HepG2 (cell line): ENCODE measurements around the gene PGAP3. TPM values are rescaled to one million over a fixed set of nuclear protein-coding genes. Genes with fewer than 3 reads are reported as not detected.

Experiments
- ATAC-seq: fragments of 200-7000 bp; cut with Tn5 transposase; 3 replicates; pipeline ENCODE4 v1.9.1; 2020; ENCODE audit warnings: mild to moderate bottlenecking, moderate library complexity
- BruUV-seq: library from RNA; stranded (reverse); fragments of 400-500 nt; replicated peaks from 2 replicates; lab custom pipeline; 2021; lab: Mats Ljungman, UMichigan
- CTCF ChIA-PET: fragments of 300-600 bp; formaldehyde crosslinking; extraction: SDS; loops from one replicate; lab custom pipeline; 2021; ENCODE audit warnings: low total read pairs, inconsistent platforms, low intra/inter-chr PET ratio; lab: Yijun Ruan, JAX
- POLR2A ChIA-PET: fragments of 350-600 bp; sonication (Branson Sonifier 250); formaldehyde crosslinking; loops from one replicate; lab custom pipeline; 2020; ENCODE audit warnings: antibody characterized with exemption, inconsistent platforms; lab: Yijun Ruan, JAX
- DNase-seq: peaks from one replicate; pipeline ENCODE4 v3.0.0-alpha.2; 2015; ENCODE audit warnings: low spot score
- FAIRE-seq: peaks from 3 replicates; lab custom pipeline; 2011; peaks lifted over from hg19 to GRCh38; lab: Jason Lieb, UNC
- H2AFZ ChIP-seq: one replicate; pipeline ENCODE4 v1.6.1; 2011; ENCODE audit warnings: low read length, inconsistent platforms
- H3K27ac ChIP-seq: fragments of 300-600 bp; 3 replicates; pipeline ENCODE4 v1.8.0; 2011; ENCODE audit warnings: mixed run types, mild to moderate bottlenecking, mixed read lengths, low read length, inconsistent platforms; ENCODE audit not compliant: insufficient read depth; ENCODE audit errors: extremely low read length
- H3K27me3 ChIP-seq, 2 experiments: fragments of 200-600 bp in 1 of 2; 2 replicates in 1 of 2; 3 replicates in 1 of 2; pipeline versions ENCODE4 v1.6.0 to v1.8.0; 2011; ENCODE audit warnings: low read length in 2 of 2, mild to moderate bottlenecking in 2 of 2, moderate library complexity in 2 of 2, inconsistent platforms in 1 of 2; ENCODE audit not compliant: insufficient read depth in 2 of 2, control insufficient read depth in 1 of 2
- H3K36me3 ChIP-seq, 2 experiments: fragments of 200-600 bp in 1 of 2; replicated peaks in 1 of 2; 2 replicates in 1 of 2; 3 replicates in 1 of 2; pipeline versions ENCODE4 v1.5.1 to v1.8.0; 2011; ENCODE audit warnings: low read length in 2 of 2, inconsistent platforms in 1 of 2; ENCODE audit not compliant: insufficient read depth in 2 of 2, control insufficient read depth in 1 of 2
- H3K4me1 ChIP-seq: 2 replicates; pipeline ENCODE4 v1.5.1; 2012; ENCODE audit warnings: low read length, inconsistent platforms; ENCODE audit not compliant: insufficient read depth
- H3K4me2 ChIP-seq: 2 replicates; pipeline ENCODE4 v1.6.0; 2011; ENCODE audit warnings: low read depth, low read length, inconsistent platforms
- H3K4me3 ChIP-seq, 3 experiments: fragments of 200-600 bp in 1 of 3; sonication (generic), shearing (Covaris generic) in 1 of 3; replicated peaks in 1 of 3; 2 replicates each; pipeline ENCODE4 v1.5.1; 2011 to 2016; ENCODE audit warnings: low read length in 3 of 3, inconsistent platforms in 2 of 3, low read depth in 2 of 3, mild to moderate bottlenecking in 2 of 3, control low read depth in 1 of 3, mixed read lengths in 1 of 3; ENCODE audit not compliant: insufficient read depth in 1 of 3
- H3K79me2 ChIP-seq: one replicate; pipeline ENCODE4 v1.6.1; 2011; ENCODE audit warnings: low read length, inconsistent platforms; ENCODE audit not compliant: insufficient read depth
- H3K9ac ChIP-seq: 2 replicates; pipeline ENCODE4 v1.6.0; 2011; ENCODE audit warnings: mild to moderate bottlenecking, low read depth, low read length, inconsistent platforms; ENCODE audit not compliant: insufficient read depth
- H3K9me3 ChIP-seq: 2 replicates; pipeline ENCODE4 v1.5.1; 2012; ENCODE audit warnings: mild to moderate bottlenecking, low read length
- H4K20me1 ChIP-seq: 2 replicates; pipeline ENCODE4 v1.6.0; 2011; ENCODE audit warnings: inconsistent platforms, mild to moderate bottlenecking, low read length, moderate library complexity; ENCODE audit not compliant: insufficient read depth
- ATF7-NPFF ChIP-seq: sonication (generic); formaldehyde crosslinking; IDR thresholded peaks from 2 replicates; pipeline ENCODE4 v1.8.1; 2023; ENCODE audit warnings: mild to moderate bottlenecking, low read depth, missing genetic modification reagents, moderate library complexity
- GABPB1 ChIP-seq: IDR thresholded peaks from 2 replicates; pipeline ENCODE4 v1.6.1; 2016; ENCODE audit warnings: mild to moderate bottlenecking, missing genetic modification reagents, moderate library complexity, missing compliant biosample characterization
- HOXA3 ChIP-seq: sonication (generic); formaldehyde crosslinking; IDR thresholded peaks from 2 replicates; pipeline ENCODE4 v1.5.0; 2020; ENCODE audit warnings: missing genetic modification reagents
- KLF6 ChIP-seq: IDR thresholded peaks from 2 replicates; pipeline ENCODE4 v1.8.0; 2016; ENCODE audit warnings: missing biosample characterization, missing genetic modification reagents
- MED13 ChIP-seq: sonication (generic); formaldehyde crosslinking; IDR thresholded peaks from 2 replicates; pipeline ENCODE4 v1.5.0; 2020; ENCODE audit warnings: missing genetic modification reagents
- ZBTB20 ChIP-seq: sonication (generic); formaldehyde crosslinking; IDR thresholded peaks from 2 replicates; pipeline ENCODE4 v1.8.1; 2023; ENCODE audit warnings: missing genetic modification reagents, low read depth, mild to moderate bottlenecking, borderline replicate concordance
- ZNF296 ChIP-seq: sonication (generic); formaldehyde crosslinking; conservative IDR thresholded peaks from 2 replicates; pipeline ENCODE4 v1.5.0; 2020; ENCODE audit warnings: mild to moderate bottlenecking, missing genetic modification reagents
- ZNF317 ChIP-seq: sonication (generic); formaldehyde crosslinking; IDR thresholded peaks from 2 replicates; pipeline ENCODE4 v1.5.0; 2020; ENCODE audit warnings: mild to moderate bottlenecking, missing genetic modification reagents
- ZNF556 ChIP-seq: sonication (generic); formaldehyde crosslinking; IDR thresholded peaks from 2 replicates; pipeline ENCODE4 v1.4.0; 2020; ENCODE audit warnings: mild to moderate bottlenecking, missing genetic modification reagents, borderline replicate concordance
- WGBS: methylation state at CpG from one replicate; pipeline ENCODE4 v1.1.6; 2017; ENCODE audit warnings: low lambda C conversion rate; 5-methylcytosine and 5-hydroxymethylcytosine counted together
- in situ Hi-C: cut with HindIII; loops from 2 replicates; pipeline ENCODE4 v1.10.0; 2017; ENCODE audit warnings: low pct_unique_long_range_greater_than_20kb; ENCODE audit not compliant: extremely low pct_ligation_motif_present
- intact Hi-C: fragments of 100-400 bp; cut with micrococcal nuclease; formaldehyde crosslinking; loops from one replicate; pipeline ENCODE4 v1.10.0; 2022; ENCODE audit not compliant: unreplicated experiment
- polyA plus RNA-seq, 8 experiments: library from polyadenylated mRNA; depleted of rRNA in 3 of 8; stranded (reverse) in 7 of 8; unstranded in 1 of 8; fragments of >200 nt; fragmentation: Illumina TruSeq in 4 of 8; extraction: Trizol in 4 of 8; gene quantifications; 2 replicates each; pipeline versions ENCODE4 v1.2.1 to v1.2.3, GENCODE V29; 2011 to 2016; ENCODE audit warnings: low read depth in 4 of 8, missing spikeins in 1 of 8, mixed read lengths in 1 of 8; ENCODE audit not compliant: insufficient read depth in 1 of 8
- total RNA-seq, 5 experiments: library from RNA; depleted of rRNA; stranded (reverse); fragments of >200 nt; fragmentation: Illumina TruSeq; extraction: Trizol; gene quantifications; 2 replicates each; pipeline ENCODE4 v1.2.3, GENCODE V29; 2016; ENCODE audit warnings: low read depth in 1 of 5
- TF ChIP-seq, protein P1 (sequence below), 2 experiments: sonication (generic) in 1 of 2; formaldehyde crosslinking in 1 of 2; IDR thresholded peaks; 2 replicates each; pipeline versions ENCODE4 v1.4.0 to v1.6.1; 2018 to 2020; ENCODE audit warnings: missing genetic modification reagents in 2 of 2, borderline replicate concordance in 1 of 2, low read depth in 1 of 2, mild to moderate bottlenecking in 1 of 2, missing biosample characterization in 1 of 2
- TF ChIP-seq, protein P2 (sequence below): sonication (generic); formaldehyde crosslinking; IDR thresholded peaks from 2 replicates; pipeline ENCODE4 v1.5.0; 2020; ENCODE audit warnings: mild to moderate bottlenecking, missing genetic modification reagents, borderline replicate concordance
- TF ChIP-seq, protein P3 (sequence below): sonication (generic); formaldehyde crosslinking; IDR thresholded peaks from 2 replicates; pipeline ENCODE4 v1.5.0; 2020; ENCODE audit warnings: missing genetic modification reagents

PGAP3 gene
- total and polyA plus RNA-seq, 2 of the 13 experiments (the other 11 are each of a cell fraction or from before 2014, with no cell fraction given): 11.9 to 14.6 TPM

DNA sequence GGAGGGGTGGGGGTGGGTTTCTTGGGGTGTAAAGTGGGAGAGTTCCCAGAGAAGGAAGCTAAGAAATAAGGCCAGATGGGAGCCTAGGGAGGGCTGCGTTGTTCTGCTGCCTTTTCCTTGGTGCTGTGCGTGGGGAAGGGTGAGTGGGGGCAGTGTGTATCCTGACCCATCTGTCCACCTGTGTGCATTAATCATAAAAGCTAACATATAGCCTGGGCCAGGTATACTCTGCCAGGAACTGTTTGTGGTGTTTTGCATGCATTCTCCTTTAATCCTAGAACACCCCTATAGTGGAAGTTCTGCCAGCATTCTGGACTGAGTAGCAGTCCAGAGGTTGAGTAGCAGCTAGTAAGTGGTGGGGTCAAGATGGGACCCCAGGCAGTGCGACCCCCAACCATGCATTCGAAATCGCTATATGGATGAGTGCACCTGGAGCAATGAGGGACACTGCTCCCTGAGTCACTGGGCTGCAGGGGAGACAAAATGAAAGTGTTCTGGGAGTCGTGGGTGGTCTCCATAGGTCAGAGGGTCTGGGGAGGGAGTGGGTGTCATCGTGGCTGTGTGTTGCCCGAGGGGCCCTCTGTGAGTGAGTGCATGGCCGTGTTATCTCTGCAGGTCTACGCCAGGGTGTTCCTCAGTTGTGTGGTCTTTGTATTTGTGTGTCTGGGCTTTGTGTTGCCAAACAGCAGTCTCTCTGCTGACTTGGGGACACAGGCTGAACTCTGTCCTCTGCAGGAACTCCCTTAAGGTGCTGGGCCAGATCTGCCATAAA is 13.3 kb upstream of the PGAP3 start:
- Histone ChIP-seq H4K20me1 (peaks cover 10% of the 10 kb centered on the region; the same call in 1 of the 2 replicates), H3K79me2 (peaks cover 63% of the 10 kb centered on the region), H3K27me3 (no peaks in the 10 kb centered on the region), H3K9me3 (no peaks in the 10 kb centered on the region), H3K4me3 (peak overlapping the region; percentile 90 to 94 (median 90)), H2AFZ (no peak overlapping the region), H3K4me2 (peak overlapping the region; percentile 92), H3K36me3 (peaks cover 2 to 3% of the 10 kb centered on the region in 2 experiments; a peak in 2 of 5 replicates), H3K4me1 (peaks cover 76% of the 10 kb centered on the region), H3K27ac (peak overlapping the region; percentile 78), H3K9ac (peak overlapping the region; percentile 88)
- DNase-seq (no peak), ATAC-seq (no peak), FAIRE-seq (no peak)
- intact Hi-C loops: no loop called here
- ChIA-PET CTCF (interaction anchor here (0.6 kb wide), 1 partner anchor 224 kb away, joined by 3 read pairs; no protein-coding TSS in a partner anchor), POLR2A (interaction anchor here (0.6 to 6.6 kb wide), 16 partner anchors 13 to 398 kb away, joined by 3 to 118 read pairs (median 10); partner anchors contain the start of genes GRB7, MIEN1 and PGAP3)
- 3% methylated on average over 8 of the region's 10 CpGs for WGBS
- BruUV-seq: TSS peak; percentile 42
- in situ Hi-C loops: no loop called here
- TF ChIP-seq ZNF317 (CRISPR knock-in tag): peak; percentile 35; the same call in 1 of the 2 replicates
- TF ChIP-seq ZBTB20 (CRISPR knock-in tag): 0 out of 2 replicates have a peak, but pooled peaks have one; percentile 34
- peak; percentile 8; the same call in 1 of the 2 replicates for TF ChIP-seq HOXA3 (CRISPR knock-in tag)
- no peak for TF ChIP-seq KLF6 (CRISPR knock-in tag)
- TF ChIP-seq, protein P1, sequence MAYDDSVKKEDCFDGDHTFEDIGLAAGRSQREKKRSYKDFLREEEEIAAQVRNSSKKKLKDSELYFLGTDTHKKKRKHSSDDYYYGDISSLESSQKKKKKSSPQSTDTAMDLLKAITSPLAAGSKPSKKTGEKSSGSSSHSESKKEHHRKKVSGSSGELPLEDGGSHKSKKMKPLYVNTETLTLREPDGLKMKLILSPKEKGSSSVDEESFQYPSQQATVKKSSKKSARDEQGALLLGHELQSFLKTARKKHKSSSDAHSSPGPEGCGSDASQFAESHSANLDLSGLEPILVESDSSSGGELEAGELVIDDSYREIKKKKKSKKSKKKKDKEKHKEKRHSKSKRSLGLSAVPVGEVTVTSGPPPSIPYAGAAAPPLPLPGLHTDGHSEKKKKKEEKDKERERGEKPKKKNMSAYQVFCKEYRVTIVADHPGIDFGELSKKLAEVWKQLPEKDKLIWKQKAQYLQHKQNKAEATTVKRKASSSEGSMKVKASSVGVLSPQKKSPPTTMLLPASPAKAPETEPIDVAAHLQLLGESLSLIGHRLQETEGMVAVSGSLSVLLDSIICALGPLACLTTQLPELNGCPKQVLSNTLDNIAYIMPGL (CRISPR knock-in tag; IDR thresholded peaks at IDR 0.05; ENCODE audit: borderline replicate concordance in 1 of 2, low read depth in 1 of 2): 0 out of 4 replicates have a peak, but pooled peaks of 1 of the 2 experiments have one; percentile 3
- no peak for TF ChIP-seq ZNF556 (CRISPR knock-in tag)
- 0 out of 2 replicates have a peak, but pooled peaks have one; percentile 21 for TF ChIP-seq ZNF296
- 0 out of 2 replicates have a peak, but pooled peaks have one; percentile 49 for TF ChIP-seq ATF7-NPFF (CRISPR knock-in tag)
- no peak for TF ChIP-seq MED13 (CRISPR knock-in tag)
- TF ChIP-seq, protein P2, sequence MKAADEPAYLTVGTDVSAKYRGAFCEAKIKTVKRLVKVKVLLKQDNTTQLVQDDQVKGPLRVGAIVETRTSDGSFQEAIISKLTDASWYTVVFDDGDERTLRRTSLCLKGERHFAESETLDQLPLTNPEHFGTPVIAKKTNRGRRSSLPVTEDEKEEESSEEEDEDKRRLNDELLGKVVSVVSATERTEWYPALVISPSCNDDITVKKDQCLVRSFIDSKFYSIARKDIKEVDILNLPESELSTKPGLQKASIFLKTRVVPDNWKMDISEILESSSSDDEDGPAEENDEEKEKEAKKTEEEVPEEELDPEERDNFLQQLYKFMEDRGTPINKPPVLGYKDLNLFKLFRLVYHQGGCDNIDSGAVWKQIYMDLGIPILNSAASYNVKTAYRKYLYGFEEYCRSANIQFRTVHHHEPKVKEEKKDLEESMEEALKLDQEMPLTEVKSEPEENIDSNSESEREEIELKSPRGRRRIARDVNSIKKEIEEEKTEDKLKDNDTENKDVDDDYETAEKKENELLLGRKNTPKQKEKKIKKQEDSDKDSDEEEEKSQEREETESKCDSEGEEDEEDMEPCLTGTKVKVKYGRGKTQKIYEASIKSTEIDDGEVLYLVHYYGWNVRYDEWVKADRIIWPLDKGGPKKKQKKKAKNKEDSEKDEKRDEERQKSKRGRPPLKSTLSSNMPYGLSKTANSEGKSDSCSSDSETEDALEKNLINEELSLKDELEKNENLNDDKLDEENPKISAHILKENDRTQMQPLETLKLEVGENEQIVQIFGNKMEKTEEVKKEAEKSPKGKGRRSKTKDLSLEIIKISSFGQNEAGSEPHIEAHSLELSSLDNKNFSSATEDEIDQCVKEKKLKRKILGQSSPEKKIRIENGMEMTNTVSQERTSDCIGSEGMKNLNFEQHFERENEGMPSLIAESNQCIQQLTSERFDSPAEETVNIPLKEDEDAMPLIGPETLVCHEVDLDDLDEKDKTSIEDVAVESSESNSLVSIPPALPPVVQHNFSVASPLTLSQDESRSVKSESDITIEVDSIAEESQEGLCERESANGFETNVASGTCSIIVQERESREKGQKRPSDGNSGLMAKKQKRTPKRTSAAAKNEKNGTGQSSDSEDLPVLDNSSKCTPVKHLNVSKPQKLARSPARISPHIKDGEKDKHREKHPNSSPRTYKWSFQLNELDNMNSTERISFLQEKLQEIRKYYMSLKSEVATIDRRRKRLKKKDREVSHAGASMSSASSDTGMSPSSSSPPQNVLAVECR (CRISPR knock-in tag): peak; percentile 75
- TF ChIP-seq, protein P3, sequence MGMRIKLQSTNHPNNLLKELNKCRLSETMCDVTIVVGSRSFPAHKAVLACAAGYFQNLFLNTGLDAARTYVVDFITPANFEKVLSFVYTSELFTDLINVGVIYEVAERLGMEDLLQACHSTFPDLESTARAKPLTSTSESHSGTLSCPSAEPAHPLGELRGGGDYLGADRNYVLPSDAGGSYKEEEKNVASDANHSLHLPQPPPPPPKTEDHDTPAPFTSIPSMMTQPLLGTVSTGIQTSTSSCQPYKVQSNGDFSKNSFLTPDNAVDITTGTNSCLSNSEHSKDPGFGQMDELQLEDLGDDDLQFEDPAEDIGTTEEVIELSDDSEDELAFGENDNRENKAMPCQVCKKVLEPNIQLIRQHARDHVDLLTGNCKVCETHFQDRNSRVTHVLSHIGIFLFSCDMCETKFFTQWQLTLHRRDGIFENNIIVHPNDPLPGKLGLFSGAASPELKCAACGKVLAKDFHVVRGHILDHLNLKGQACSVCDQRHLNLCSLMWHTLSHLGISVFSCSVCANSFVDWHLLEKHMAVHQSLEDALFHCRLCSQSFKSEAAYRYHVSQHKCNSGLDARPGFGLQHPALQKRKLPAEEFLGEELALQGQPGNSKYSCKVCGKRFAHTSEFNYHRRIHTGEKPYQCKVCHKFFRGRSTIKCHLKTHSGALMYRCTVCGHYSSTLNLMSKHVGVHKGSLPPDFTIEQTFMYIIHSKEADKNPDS (CRISPR knock-in tag): peak; percentile 31; the same call in 1 of the 2 replicates
- TF ChIP-seq GABPB1 (CRISPR knock-in tag): 0 out of 2 replicates have a peak, but pooled peaks have one; percentile 14
